AG09319 (cell line): ENCODE measurements around the gene COG8.

Source experiments
- DNase-seq: peaks from one replicate; pipeline ENCODE4 v3.0.0-alpha.2; 2010; ENCODE audit warnings: low read depth; ENCODE audit errors: extremely low read depth
- CTCF ChIP-seq: IDR thresholded peaks from 2 replicates; pipeline ENCODE4 v1.5.1; 2011; ENCODE audit warnings: low read depth, mild to moderate bottlenecking, inconsistent platforms, low read length, moderate library complexity

COG8 gene

GRCh38 chr16:69324013-69324531 lies 15.3 kb downstream of the COG8 start:
- DNase-seq, result no peak
- TF ChIP-seq CTCF, result no peak

- no peak for DNase-seq
- TF ChIP-seq CTCF, result no peak
Measured at GRCh38 chr16:69323415-69323814, 15.9 kb downstream of the COG8 start.

- TF ChIP-seq CTCF, result no peak
Measured at GRCh38 chr16:69322343-69322742, 17.0 kb downstream of the COG8 start.

GRCh38 chr16:69321080-69321479 lies 18.3 kb downstream of the COG8 start:
- DNase-seq, result no peak
- TF ChIP-seq CTCF, result no peak

More at GRCh38 chr16:69322343-69322742, 17.0 kb downstream of the COG8 start:
- DNase-seq, result no peak

- DNase-seq, result no peak
- no peak for TF ChIP-seq CTCF
Measured at GRCh38 chr16:69320740-69321073, 18.7 kb downstream of the COG8 start.

GRCh38 chr16:69319826-69320739 lies 19.3 kb downstream of the COG8 start:
- no peak for TF ChIP-seq CTCF
- no peak for DNase-seq

- DNase-seq, result no peak
- TF ChIP-seq CTCF, result no peak
Measured at GRCh38 chr16:69319381-69319780, 20.0 kb downstream of the COG8 start.
